ENCODE measurements around the gene ZC3H8.
A peak's percentile ranks its signal among the peaks of the same experiment; 100 is the strongest.

The ZC3H8 gene

GRCh38 chr2:112189001-112189556 lies 65.8 kb downstream of the ZC3H8 start:
- no peak overlapping the region for H3K4me3 ChIP-seq (ENCODE audit: low read length)
- no peaks in the 10 kb centered on the region for H3K36me3 ChIP-seq (ENCODE audit: control insufficient read depth, low read depth, low read length)
- no peaks in the 10 kb centered on the region for H3K9me3 ChIP-seq (ENCODE audit: control insufficient read depth, low read depth, low read length)
- H3K27ac ChIP-seq (ENCODE audit: low read length), result no peak overlapping the region
- H3K9ac ChIP-seq (ENCODE audit: low read length), result no peak overlapping the region
- H3K27me3 ChIP-seq (ENCODE audit: control insufficient read depth, insufficient read depth, low read length), result no peaks in the 10 kb centered on the region
- H3K4me1 ChIP-seq (ENCODE audit: control insufficient read depth, low read depth, low read length), result no peaks in the 10 kb centered on the region

- Histone ChIP-seq H3K27me3 (ENCODE audit: control insufficient read depth, insufficient read depth, low read length) (peaks cover 2% of the 10 kb centered on the region), H3K9me3 (ENCODE audit: control insufficient read depth, low read depth, low read length) (no peaks in the 10 kb centered on the region), H3K27ac (ENCODE audit: low read length) (no peak overlapping the region), H3K4me1 (ENCODE audit: control insufficient read depth, low read depth, low read length) (no peaks in the 10 kb centered on the region), H3K36me3 (ENCODE audit: control insufficient read depth, low read depth, low read length) (no peaks in the 10 kb centered on the region), H3K9ac (ENCODE audit: low read length) (no peak overlapping the region), H3K4me3 (ENCODE audit: low read length) (no peak overlapping the region)
Measured at GRCh38 chr2:112187805-112188596, 66.8 kb downstream of the ZC3H8 start.

- Histone ChIP-seq H3K9me3 (ENCODE audit: control insufficient read depth, low read depth, low read length) (no peaks in the 10 kb centered on the region), H3K4me3 (ENCODE audit: low read length) (no peak overlapping the region), H3K27me3 (ENCODE audit: control insufficient read depth, insufficient read depth, low read length) (peaks cover 11% of the 10 kb centered on the region), H3K4me1 (ENCODE audit: control insufficient read depth, low read depth, low read length) (no peaks in the 10 kb centered on the region), H3K9ac (ENCODE audit: low read length) (no peak overlapping the region), H3K36me3 (ENCODE audit: control insufficient read depth, low read depth, low read length) (no peaks in the 10 kb centered on the region), H3K27ac (ENCODE audit: low read length) (no peak overlapping the region)
Measured at GRCh38 chr2:112187046-112187715, 67.7 kb downstream of the ZC3H8 start.

- Histone ChIP-seq H3K9me3 (ENCODE audit: control insufficient read depth, low read depth, low read length) (no peaks in the 10 kb centered on the region), H3K27ac (ENCODE audit: low read length) (no peak overlapping the region), H3K9ac (ENCODE audit: low read length) (no peak overlapping the region), H3K27me3 (ENCODE audit: control insufficient read depth, insufficient read depth, low read length) (peaks cover 31% of the 10 kb centered on the region), H3K4me1 (ENCODE audit: control insufficient read depth, low read depth, low read length) (no peaks in the 10 kb centered on the region), H3K36me3 (ENCODE audit: control insufficient read depth, low read depth, low read length) (no peaks in the 10 kb centered on the region), H3K4me3 (ENCODE audit: low read length) (no peak overlapping the region)
Measured at GRCh38 chr2:112185131-112185530, 69.7 kb downstream of the ZC3H8 start.

GRCh38 chr2:112184121-112184520 lies 70.7 kb downstream of the ZC3H8 start:
- H3K27me3 ChIP-seq (ENCODE audit: control insufficient read depth, insufficient read depth, low read length), result peaks cover 31% of the 10 kb centered on the region
- no peak overlapping the region for H3K27ac ChIP-seq (ENCODE audit: low read length)
- H3K4me1 ChIP-seq (ENCODE audit: control insufficient read depth, low read depth, low read length), result no peaks in the 10 kb centered on the region
- no peak overlapping the region for H3K9ac ChIP-seq (ENCODE audit: low read length)
- no peaks in the 10 kb centered on the region for H3K9me3 ChIP-seq (ENCODE audit: control insufficient read depth, low read depth, low read length)
- H3K36me3 ChIP-seq (ENCODE audit: control insufficient read depth, low read depth, low read length), result no peaks in the 10 kb centered on the region
- no peak overlapping the region for H3K4me3 ChIP-seq (ENCODE audit: low read length)

- Histone ChIP-seq H3K4me1 (ENCODE audit: control insufficient read depth, low read depth, low read length) (no peaks in the 10 kb centered on the region), H3K9me3 (ENCODE audit: control insufficient read depth, low read depth, low read length) (no peaks in the 10 kb centered on the region), H3K4me3 (ENCODE audit: low read length) (no peak overlapping the region), H3K36me3 (ENCODE audit: control insufficient read depth, low read depth, low read length) (no peaks in the 10 kb centered on the region), H3K9ac (ENCODE audit: low read length) (no peak overlapping the region), H3K27ac (ENCODE audit: low read length) (no peak overlapping the region), H3K27me3 (ENCODE audit: control insufficient read depth, insufficient read depth, low read length) (peaks cover 31% of the 10 kb centered on the region)
Measured at GRCh38 chr2:112183327-112184025, 71.4 kb downstream of the ZC3H8 start.

GRCh38 chr2:112182581-112183034 lies 72.2 kb downstream of the ZC3H8 start:
- no peak overlapping the region for H3K9ac ChIP-seq (ENCODE audit: low read length)
- no peak overlapping the region for H3K4me3 ChIP-seq (ENCODE audit: low read length)
- H3K27me3 ChIP-seq (ENCODE audit: control insufficient read depth, insufficient read depth, low read length), result peaks cover 31% of the 10 kb centered on the region
- H3K36me3 ChIP-seq (ENCODE audit: control insufficient read depth, low read depth, low read length), result no peaks in the 10 kb centered on the region
- no peaks in the 10 kb centered on the region for H3K9me3 ChIP-seq (ENCODE audit: control insufficient read depth, low read depth, low read length)
- no peak overlapping the region for H3K27ac ChIP-seq (ENCODE audit: low read length)
- no peaks in the 10 kb centered on the region for H3K4me1 ChIP-seq (ENCODE audit: control insufficient read depth, low read depth, low read length)

- no peaks in the 10 kb centered on the region for H3K9me3 ChIP-seq (ENCODE audit: control insufficient read depth, low read depth, low read length)
- H3K36me3 ChIP-seq (ENCODE audit: control insufficient read depth, low read depth, low read length), result no peaks in the 10 kb centered on the region
- peak overlapping the region; percentile 42 for H3K4me3 ChIP-seq (ENCODE audit: low read length)
- H3K4me1 ChIP-seq (ENCODE audit: control insufficient read depth, low read depth, low read length), result no peaks in the 10 kb centered on the region
- no peak overlapping the region for H3K9ac ChIP-seq (ENCODE audit: low read length)
- no peak overlapping the region for H3K27ac ChIP-seq (ENCODE audit: low read length)
- peaks cover 31% of the 10 kb centered on the region for H3K27me3 ChIP-seq (ENCODE audit: control insufficient read depth, insufficient read depth, low read length)
Measured at GRCh38 chr2:112181571-112182290, 73.1 kb downstream of the ZC3H8 start.

GRCh38 chr2:112175958-112176573 lies 78.8 kb downstream of the ZC3H8 start:
- no peaks in the 10 kb centered on the region for H3K36me3 ChIP-seq (ENCODE audit: control insufficient read depth, low read depth, low read length)
- H3K4me3 ChIP-seq (ENCODE audit: low read length), result no peak overlapping the region
- H3K27ac ChIP-seq (ENCODE audit: low read length), result no peak overlapping the region
- peaks cover 10% of the 10 kb centered on the region for H3K27me3 ChIP-seq (ENCODE audit: control insufficient read depth, insufficient read depth, low read length)
- H3K9ac ChIP-seq (ENCODE audit: low read length), result no peak overlapping the region
- H3K4me1 ChIP-seq (ENCODE audit: control insufficient read depth, low read depth, low read length), result no peaks in the 10 kb centered on the region
- H3K9me3 ChIP-seq (ENCODE audit: control insufficient read depth, low read depth, low read length), result no peaks in the 10 kb centered on the region

- Histone ChIP-seq H3K27ac (ENCODE audit: low read length) (no peak overlapping the region), H3K27me3 (ENCODE audit: control insufficient read depth, insufficient read depth, low read length) (peaks cover 2% of the 10 kb centered on the region), H3K4me3 (ENCODE audit: low read length) (no peak overlapping the region), H3K4me1 (ENCODE audit: control insufficient read depth, low read depth, low read length) (no peaks in the 10 kb centered on the region), H3K36me3 (ENCODE audit: control insufficient read depth, low read depth, low read length) (no peaks in the 10 kb centered on the region), H3K9me3 (ENCODE audit: control insufficient read depth, low read depth, low read length) (no peaks in the 10 kb centered on the region), H3K9ac (ENCODE audit: low read length) (no peak overlapping the region)
Measured at GRCh38 chr2:112175333-112175732, 79.5 kb downstream of the ZC3H8 start.

Data from iPS-18a (cell line).